ENCODE data around the gene B4GAT1. TPM values are rescaled to one million over a fixed set of nuclear protein-coding genes. Genes with fewer than 3 reads are reported as not detected.

Gene B4GAT1
- total and polyA plus RNA-seq, 2 donors (not counting 3 experiments of a cell fraction or from before 2014, with no cell fraction given), result 21.2 to 21.6 TPM

DNA sequence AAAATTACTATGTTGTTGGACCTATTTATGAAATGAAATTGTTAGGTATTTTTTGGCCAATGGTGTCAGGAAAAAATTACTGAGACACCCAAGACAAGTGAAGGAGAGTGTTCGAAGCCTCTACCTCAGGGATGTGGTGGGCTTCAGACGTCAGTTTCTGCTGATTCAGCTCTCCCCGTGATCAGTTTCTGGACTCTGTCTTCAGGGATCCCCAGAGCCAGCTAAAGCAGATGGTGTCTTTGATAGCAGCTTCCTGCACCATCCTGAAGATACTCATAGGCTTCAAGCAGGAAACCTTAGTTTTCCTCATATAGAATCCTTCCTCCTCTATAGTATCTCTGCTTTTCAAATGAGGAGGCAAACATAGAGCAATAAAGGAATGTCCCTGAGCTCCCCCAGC lies 38.0 kb downstream of the B4GAT1 start:
- ChIA-PET CTCF (interaction anchor here (1.0 to 9.5 kb wide), 4 partner anchors 12 to 77 kb away, joined by 4 to 225 read pairs (median 4); partner anchors contain the start of gene RIN1), POLR2A (no interaction called here)
- Histone ChIP-seq H3K4me2 (ENCODE audit: insufficient read depth, low read length) (no peak overlapping the region), H3K27ac (ENCODE audit: insufficient read depth, low read depth, low read length) (no peak overlapping the region), H3K4me1 (ENCODE audit: control insufficient read depth, extremely low read depth, insufficient read depth, low read length) (peaks cover 4% of the 10 kb centered on the region), H4K20me1 (replicated peaks; ENCODE audit: control insufficient read depth, extremely low read depth, insufficient read depth, low read length) (no peaks in the 10 kb centered on the region), H3K79me2 (ENCODE audit: control insufficient read depth, insufficient read depth, low read length) (no peaks in the 10 kb centered on the region), H3K9me1 (replicated peaks; ENCODE audit: control insufficient read depth, extremely low read depth, insufficient read depth, low read length) (no peaks in the 10 kb centered on the region), H2AFZ (ENCODE audit: low read depth, low read length) (no peak overlapping the region), H3K9me3 (replicated peaks; ENCODE audit: control insufficient read depth, insufficient read depth, low read length) (no peaks in the 10 kb centered on the region), H3K27me3 (ENCODE audit: control insufficient read depth in 2 of 2, insufficient read depth in 2 of 2, low read length in 2 of 2) (peaks cover 0 to 5% of the 10 kb centered on the region in 2 experiments), H3K4me3 (replicated peaks in 1 of 3; ENCODE audit: insufficient read depth in 1 of 3, low read depth in 1 of 3, low read length in 3 of 3) (no peak overlapping the region), H3K36me3 (ENCODE audit: control insufficient read depth in 2 of 2, extremely low read depth in 1 of 2, insufficient read depth in 2 of 2, low read length in 2 of 2) (no peaks in the 10 kb centered on the region), H3K9ac (replicated peaks; ENCODE audit: extremely low read depth, insufficient read depth, low read length) (no peak overlapping the region)
- DNase-seq (ENCODE audit: low read depth, low spot score) (no peak), FAIRE-seq (no peak)
- intact Hi-C loops (cut with micrococcal nuclease), result no loop called here
- TF ChIP-seq GATA2 (IDR thresholded peaks at IDR 0.05; ENCODE audit: insufficient read depth, insufficient read length, low read depth, low read length) (no peak), POLR2AphosphoS5 (IDR thresholded peaks at IDR 0.05; ENCODE audit: insufficient read depth, low read depth, low read length) (no peak), POLR2A (IDR thresholded peaks at IDR 0.05; ENCODE audit: low read depth, low read length) (no peak), MYC (IDR thresholded peaks at IDR 0.05; ENCODE audit: low read depth, low read length) (no peak)
- no TSS peak for BruUV-seq (replicated peaks)
- dilution Hi-C loops (cut with MboI; ENCODE audit: extremely low pct_ligation_motif_present, low sequenced_read_pairs), result no loop called here

DNA sequence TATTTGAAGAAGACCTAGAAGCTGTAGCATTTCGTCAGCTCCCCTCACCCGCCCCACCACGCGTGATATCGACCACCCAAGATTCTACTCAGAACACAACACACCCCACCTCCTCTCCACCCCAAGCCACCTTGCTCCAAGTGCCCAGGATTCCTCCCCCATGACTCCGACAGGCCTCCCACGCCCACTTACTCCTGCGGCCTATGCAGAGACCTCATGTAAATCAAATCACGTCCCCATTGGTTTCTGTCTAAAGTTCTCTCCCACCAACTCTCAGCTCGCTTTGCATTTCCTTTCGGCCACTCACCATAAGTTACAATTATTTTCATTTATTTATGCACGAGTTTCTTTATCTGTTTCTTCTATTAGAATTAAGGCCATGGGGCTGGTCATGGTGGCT lies 44.8 kb downstream of the B4GAT1 start:
- FAIRE-seq (no peak), DNase-seq (ENCODE audit: low read depth, low spot score) (no peak)
- Histone ChIP-seq H3K4me2 (ENCODE audit: insufficient read depth, low read length) (no peak overlapping the region), H3K9me3 (replicated peaks; ENCODE audit: control insufficient read depth, insufficient read depth, low read length) (no peaks in the 10 kb centered on the region), H3K27ac (ENCODE audit: insufficient read depth, low read depth, low read length) (no peak overlapping the region), H3K4me3 (replicated peaks in 1 of 3; ENCODE audit: insufficient read depth in 1 of 3, low read depth in 1 of 3, low read length in 3 of 3) (no peak overlapping the region), H3K27me3 (ENCODE audit: control insufficient read depth in 2 of 2, insufficient read depth in 2 of 2, low read length in 2 of 2) (no peaks in the 10 kb centered on the region), H3K4me1 (ENCODE audit: control insufficient read depth, extremely low read depth, insufficient read depth, low read length) (no peaks in the 10 kb centered on the region), H3K9ac (replicated peaks; ENCODE audit: extremely low read depth, insufficient read depth, low read length) (no peak overlapping the region), H3K79me2 (ENCODE audit: control insufficient read depth, insufficient read depth, low read length) (no peaks in the 10 kb centered on the region), H2AFZ (ENCODE audit: low read depth, low read length) (no peak overlapping the region), H3K36me3 (ENCODE audit: control insufficient read depth in 2 of 2, extremely low read depth in 1 of 2, insufficient read depth in 2 of 2, low read length in 2 of 2) (no peaks in the 10 kb centered on the region), H3K9me1 (replicated peaks; ENCODE audit: control insufficient read depth, extremely low read depth, insufficient read depth, low read length) (no peaks in the 10 kb centered on the region), H4K20me1 (replicated peaks; ENCODE audit: control insufficient read depth, extremely low read depth, insufficient read depth, low read length) (no peaks in the 10 kb centered on the region)
- dilution Hi-C loops (cut with MboI; ENCODE audit: extremely low pct_ligation_motif_present, low sequenced_read_pairs), result no loop called here
- intact Hi-C loops (cut with micrococcal nuclease), result no loop called here
- ChIA-PET POLR2A (no interaction called here), CTCF (interaction anchor here (0.7 to 4.5 kb wide), 3 partner anchors 9 to 84 kb away, joined by 3 to 27 read pairs (median 5); no protein-coding TSS in a partner anchor)
- BruUV-seq (replicated peaks), result no TSS peak
- no peak for TF ChIP-seq MYC (IDR thresholded peaks at IDR 0.05; ENCODE audit: low read depth, low read length)
- TF ChIP-seq GATA2 (IDR thresholded peaks at IDR 0.05; ENCODE audit: insufficient read depth, insufficient read length, low read depth, low read length), result no peak
- TF ChIP-seq POLR2A (IDR thresholded peaks at IDR 0.05; ENCODE audit: low read depth, low read length), result no peak
- TF ChIP-seq JUN (IDR thresholded peaks at IDR 0.05; ENCODE audit: borderline replicate concordance, insufficient read depth, insufficient read length, low read depth), result no peak
- TF ChIP-seq FOS (IDR thresholded peaks at IDR 0.05; ENCODE audit: borderline replicate concordance, insufficient read depth, low read length), result no peak
- TF ChIP-seq EZH2 (IDR thresholded peaks at IDR 0.05; ENCODE audit: borderline replicate concordance, low read depth, low read length, severe bottlenecking), result no peak
- no peak for TF ChIP-seq POLR2AphosphoS5 (IDR thresholded peaks at IDR 0.05; ENCODE audit: insufficient read depth, low read depth, low read length)
- TF ChIP-seq, protein P1, sequence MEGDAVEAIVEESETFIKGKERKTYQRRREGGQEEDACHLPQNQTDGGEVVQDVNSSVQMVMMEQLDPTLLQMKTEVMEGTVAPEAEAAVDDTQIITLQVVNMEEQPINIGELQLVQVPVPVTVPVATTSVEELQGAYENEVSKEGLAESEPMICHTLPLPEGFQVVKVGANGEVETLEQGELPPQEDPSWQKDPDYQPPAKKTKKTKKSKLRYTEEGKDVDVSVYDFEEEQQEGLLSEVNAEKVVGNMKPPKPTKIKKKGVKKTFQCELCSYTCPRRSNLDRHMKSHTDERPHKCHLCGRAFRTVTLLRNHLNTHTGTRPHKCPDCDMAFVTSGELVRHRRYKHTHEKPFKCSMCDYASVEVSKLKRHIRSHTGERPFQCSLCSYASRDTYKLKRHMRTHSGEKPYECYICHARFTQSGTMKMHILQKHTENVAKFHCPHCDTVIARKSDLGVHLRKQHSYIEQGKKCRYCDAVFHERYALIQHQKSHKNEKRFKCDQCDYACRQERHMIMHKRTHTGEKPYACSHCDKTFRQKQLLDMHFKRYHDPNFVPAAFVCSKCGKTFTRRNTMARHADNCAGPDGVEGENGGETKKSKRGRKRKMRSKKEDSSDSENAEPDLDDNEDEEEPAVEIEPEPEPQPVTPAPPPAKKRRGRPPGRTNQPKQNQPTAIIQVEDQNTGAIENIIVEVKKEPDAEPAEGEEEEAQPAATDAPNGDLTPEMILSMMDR (IDR thresholded peaks at IDR 0.05; ENCODE audit: extremely low read depth in 1 of 2, insufficient read depth in 1 of 2, low read depth in 1 of 2, low read length in 2 of 2), result no peak
- TF ChIP-seq, protein P2, sequence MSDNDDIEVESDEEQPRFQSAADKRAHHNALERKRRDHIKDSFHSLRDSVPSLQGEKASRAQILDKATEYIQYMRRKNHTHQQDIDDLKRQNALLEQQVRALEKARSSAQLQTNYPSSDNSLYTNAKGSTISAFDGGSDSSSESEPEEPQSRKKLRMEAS (IDR thresholded peaks at IDR 0.05; ENCODE audit: insufficient read depth, insufficient read length), result no peak
